OCI-LY7 (cell line): ENCODE data around the gene MIGA1. TPM values are rescaled to one million over a fixed set of nuclear protein-coding genes. Genes with fewer than 3 reads are reported as not detected.

Experiments used
- BruUV-seq: library from RNA; stranded (reverse); fragments of 400-500 nt; replicated peaks from 2 replicates; lab custom pipeline; 2021; lab: Mats Ljungman, UMichigan
- CTCF ChIA-PET: fragments of 300-600 bp; sonication (Branson Sonifier 250); formaldehyde crosslinking; loops from one replicate; lab custom pipeline; 2022; ENCODE audit warnings: antibody characterized with exemption; ENCODE audit not compliant: unreplicated experiment; lab: Charles Lee
- POLR2A ChIA-PET: fragments of 300-600 bp; sonication (Branson Sonifier 250); formaldehyde crosslinking; loops from one replicate; lab custom pipeline; 2022; ENCODE audit warnings: antibody characterized with exemption; lab: Charles Lee
- DNase-seq: peaks from one replicate; pipeline ENCODE4 v3.0.0-alpha.2; 2015; ENCODE audit warnings: low spot score
- H2AFZ ChIP-seq: fragments of 200-600 bp; sonication (generic), shearing (Covaris generic); 2 replicates; pipeline ENCODE4 v1.6.1; 2014; ENCODE audit warnings: mild to moderate bottlenecking, antibody characterized with exemption, low read length, moderate library complexity
- H3K27ac ChIP-seq: fragments of 200-600 bp; sonication (generic); 2 replicates; pipeline ENCODE4 v1.5.1; 2014; ENCODE audit warnings: mixed run types, low read depth, mild to moderate bottlenecking, moderate library complexity, low read length, inconsistent platforms; ENCODE audit not compliant: poor library complexity, severe bottlenecking
- H3K36me3 ChIP-seq: fragments of 200-600 bp; sonication (generic); 2 replicates; pipeline ENCODE4 v1.6.1; 2014; ENCODE audit warnings: mild to moderate bottlenecking, antibody characterized with exemption, low read length, moderate library complexity, mixed read lengths; ENCODE audit not compliant: insufficient read depth
- H3K4me1 ChIP-seq: fragments of 200-600 bp; sonication (generic); 2 replicates; pipeline ENCODE4 v1.5.1; 2014; ENCODE audit warnings: mild to moderate bottlenecking, low read length; ENCODE audit not compliant: insufficient read depth, poor library complexity, severe bottlenecking
- H3K4me2 ChIP-seq: fragments of 200-600 bp; sonication (generic); 2 replicates; pipeline ENCODE4 v1.6.1; 2014; ENCODE audit warnings: mild to moderate bottlenecking, low read length
- H3K4me3 ChIP-seq: fragments of 200-600 bp; sonication (generic); 2 replicates; pipeline ENCODE4 v1.5.1; 2014; ENCODE audit warnings: mild to moderate bottlenecking, low read depth, low read length; ENCODE audit not compliant: poor library complexity, severe bottlenecking
- H3K79me2 ChIP-seq: fragments of 200-600 bp; sonication (generic); 2 replicates; pipeline ENCODE4 v1.6.1; 2016; ENCODE audit warnings: low read depth, mild to moderate bottlenecking, low read length, moderate library complexity, mixed read lengths; ENCODE audit not compliant: insufficient read depth
- H3K9me2 ChIP-seq: fragments of 200-600 bp; sonication (generic); 2 replicates; pipeline ENCODE4 v1.6.1; 2016; ENCODE audit warnings: mild to moderate bottlenecking, low read length, mixed read lengths; ENCODE audit not compliant: insufficient read depth
- H3K9me3 ChIP-seq: fragments of 200-600 bp; sonication (generic); 2 replicates; pipeline ENCODE4 v1.6.1; 2014; ENCODE audit warnings: mild to moderate bottlenecking, mixed run types, low read length, mixed read lengths
- H4K20me1 ChIP-seq: fragments of 200-600 bp; sonication (generic); 2 replicates; pipeline ENCODE4 v1.6.1; 2014; ENCODE audit warnings: mild to moderate bottlenecking, antibody characterized with exemption, low read length, moderate library complexity, mixed read lengths; ENCODE audit not compliant: insufficient read depth
- CTCF ChIP-seq: fragments of 200-600 bp; sonication (generic); conservative IDR thresholded peaks from 2 replicates; pipeline ENCODE4 v1.5.1; 2014; ENCODE audit warnings: mild to moderate bottlenecking, antibody characterized with exemption, low read length, moderate library complexity, mixed read lengths
- EZH2phosphoT487 ChIP-seq: fragments of 200-600 bp; sonication (generic); IDR thresholded peaks from 2 replicates; pipeline ENCODE4 v1.6.1; 2018; ENCODE audit warnings: low read depth, borderline replicate concordance, mild to moderate bottlenecking, mixed run types, antibody characterized with exemption, low read length, moderate library complexity, mixed read lengths
- intact Hi-C: fragments of 100-400 bp; cut with micrococcal nuclease; formaldehyde crosslinking; loops from one replicate; pipeline ENCODE4 v1.10.0; 2022; ENCODE audit not compliant: unreplicated experiment
- total RNA-seq, 2 experiments: library from RNA; depleted of rRNA in 1 of 2; stranded (reverse); fragments of >200 nt in 1 of 2; shearing (Covaris generic) in 1 of 2; gene quantifications; 2 replicates each; pipeline ENCODE4 v1.2.3, GENCODE V29; 2014 to 2022

MIGA1 gene
- total RNA-seq, 2 experiments from 2014 or later, result 5.1 to 8.4 TPM

- CTCF ChIA-PET, result no interaction called here
These were observed 70.6 kb downstream of the MIGA1 start for GRCh38 chr1:77850082-77850481.

GRCh38 chr1:77857552-77857951, 78.1 kb downstream of the MIGA1 start:
- ChIA-PET CTCF (no interaction called here), POLR2A (interaction anchor here (0.6 to 1.5 kb wide), 7 partner anchors 9 to 209 kb away, joined by 3 to 6 read pairs (median 3); no protein-coding TSS in a partner anchor)
- Histone ChIP-seq H2AFZ (no peak overlapping the region), H4K20me1 (no peaks in the 10 kb centered on the region), H3K9me3 (no peaks in the 10 kb centered on the region; the same call in 1 of the 2 replicates), H3K9me2 (no peaks in the 10 kb centered on the region), H3K36me3 (peaks cover 11% of the 10 kb centered on the region), H3K27ac (no peak overlapping the region), H3K4me1 (no peaks in the 10 kb centered on the region), H3K79me2 (no peaks in the 10 kb centered on the region), H3K4me3 (no peak overlapping the region), H3K4me2 (no peak overlapping the region)
- no peak for TF ChIP-seq CTCF
- TF ChIP-seq EZH2phosphoT487, result no peak
- intact Hi-C loops, result no loop called here
- no peak for DNase-seq
- no TSS peak for BruUV-seq

More at GRCh38 chr1:77850082-77850481, 70.6 kb downstream of the MIGA1 start:
- Histone ChIP-seq H3K27ac (no peak overlapping the region), H4K20me1 (no peaks in the 10 kb centered on the region), H3K4me1 (peaks cover 31% of the 10 kb centered on the region), H3K9me3 (no peaks in the 10 kb centered on the region), H3K9me2 (no peaks in the 10 kb centered on the region), H2AFZ (no peak overlapping the region), H3K4me3 (no peak overlapping the region), H3K79me2 (no peaks in the 10 kb centered on the region), H3K36me3 (peaks cover 5% of the 10 kb centered on the region), H3K4me2 (no peak overlapping the region)
- intact Hi-C loops, result no loop called here
- TF ChIP-seq CTCF (no peak), EZH2phosphoT487 (no peak)
- no peak for DNase-seq
- no TSS peak for BruUV-seq
- POLR2A ChIA-PET, result interaction anchor here (1.0 kb wide), 1 partner anchor 8 kb away, joined by 6 read pairs; no protein-coding TSS in a partner anchor

GRCh38 chr1:77858725-77859124, 79.3 kb downstream of the MIGA1 start:
- H3K9me3 ChIP-seq, result no peaks in the 10 kb centered on the region; the same call in 1 of the 2 replicates
- no peaks in the 10 kb centered on the region for H3K4me1 ChIP-seq
- no peaks in the 10 kb centered on the region for H3K79me2 ChIP-seq
- TF ChIP-seq EZH2phosphoT487 (no peak), CTCF (no peak)
- no peak overlapping the region for H3K4me2 ChIP-seq
- intact Hi-C loops, result no loop called here
- H4K20me1 ChIP-seq, result no peaks in the 10 kb centered on the region
- H3K9me2 ChIP-seq, result no peaks in the 10 kb centered on the region
- H2AFZ ChIP-seq, result no peak overlapping the region
- CTCF ChIA-PET, result no interaction called here
- no peak overlapping the region for H3K27ac ChIP-seq
- H3K4me3 ChIP-seq, result no peak overlapping the region
- POLR2A ChIA-PET, result interaction anchor here (0.7 to 1.5 kb wide), 7 partner anchors 10 to 210 kb away, joined by 3 to 6 read pairs (median 3); no protein-coding TSS in a partner anchor
- H3K36me3 ChIP-seq, result peaks cover 11% of the 10 kb centered on the region
- DNase-seq, result no peak
- BruUV-seq, result no TSS peak
